Measurements from ENCODE around the gene CCL27. TPM values are rescaled to one million over a fixed set of nuclear protein-coding genes. Genes with fewer than 3 reads are reported as not detected.

The CCL27 gene
- total RNA-seq, 2 donors from 2014 or later, result not detected

GRCh38 chr9:34636791-34637355 is 25.6 kb downstream of the CCL27 start:
- 9 to 13% methylated on average over 8 to 23 of the region's 23 CpGs for WGBS, 2 donors
- no peaks in the 10 kb centered on the region for H3K27me3 ChIP-seq
- H3K4me1 ChIP-seq, result peaks cover 28% of the 10 kb centered on the region
- DNase-seq, result peak in 2 of 4 donors; percentile 52 to 57
- intact Hi-C loops (cut with DNase I), result no loop called here
- peak overlapping the region; percentile 32 to 48 for H3K4me3 ChIP-seq
- no peaks in the 10 kb centered on the region for H3K36me3 ChIP-seq (replicated peaks in 1 of 2; ENCODE audit: insufficient read depth in 1 of 2, low read depth in 2 of 2)
- peak overlapping the region; percentile 71 to 84 (median 79) for H3K27ac ChIP-seq
- TF ChIP-seq POLR2A (IDR thresholded peaks at IDR 0.05), result no peak
- no peak for TF ChIP-seq CTCF (IDR thresholded peaks at IDR 0.05)
- ATAC-seq, result no peak
- H3K9me3 ChIP-seq, result no peaks in the 10 kb centered on the region

- no peak overlapping the region for H3K4me3 ChIP-seq
- TF ChIP-seq CTCF (IDR thresholded peaks at IDR 0.05) (no peak), POLR2A (IDR thresholded peaks at IDR 0.05) (no peak)
- no peaks in the 10 kb centered on the region for H3K36me3 ChIP-seq (replicated peaks in 1 of 2; ENCODE audit: insufficient read depth in 1 of 2, low read depth in 2 of 2)
- no peak for DNase-seq
- H3K27ac ChIP-seq, result no peak overlapping the region
- 92 to 95% methylated on average over 14 of the region's 14 CpGs for WGBS, 2 donors
- no peaks in the 10 kb centered on the region for H3K27me3 ChIP-seq
- peaks cover 28% of the 10 kb centered on the region for H3K4me1 ChIP-seq
- no peak for ATAC-seq
- intact Hi-C loops (cut with DNase I), result no loop called here
- H3K9me3 ChIP-seq, result no peaks in the 10 kb centered on the region
Measured at GRCh38 chr9:34635556-34635955, 26.9 kb downstream of the CCL27 start.

GRCh38 chr9:34634551-34635248 is 27.8 kb downstream of the CCL27 start:
- no peak for ATAC-seq

GRCh38 chr9:34633851-34634550 is 28.5 kb downstream of the CCL27 start:
- TF ChIP-seq POLR2A (IDR thresholded peaks at IDR 0.05), result no peak
- peak; percentile 53 to 84 (median 78) for TF ChIP-seq CTCF (IDR thresholded peaks at IDR 0.05)
- intact Hi-C loops (cut with DNase I), result no loop called here
- ATAC-seq (peak; percentile 31), DNase-seq (peak; percentile 68 to 72 (median 70))
- Histone ChIP-seq H3K27ac (no peak overlapping the region), H3K4me3 (no peak overlapping the region), H3K4me1 (peaks cover 32% of the 10 kb centered on the region), H3K9me3 (no peaks in the 10 kb centered on the region), H3K36me3 (replicated peaks in 1 of 2; ENCODE audit: insufficient read depth in 1 of 2, low read depth in 2 of 2) (no peaks in the 10 kb centered on the region), H3K27me3 (no peaks in the 10 kb centered on the region)
- 5 to 20% methylated on average over 3 of the region's 3 CpGs for WGBS, 2 donors

More at GRCh38 chr9:34634551-34635248, 27.8 kb downstream of the CCL27 start:
- Histone ChIP-seq H3K27ac (no peak overlapping the region), H3K27me3 (no peaks in the 10 kb centered on the region), H3K4me1 (peaks cover 28% of the 10 kb centered on the region), H3K4me3 (no peak overlapping the region), H3K9me3 (no peaks in the 10 kb centered on the region), H3K36me3 (replicated peaks in 1 of 2; ENCODE audit: insufficient read depth in 1 of 2, low read depth in 2 of 2) (no peaks in the 10 kb centered on the region)
- WGBS, 2 donors, result 84 to 96% methylated on average over 3 of the region's 3 CpGs
- no peak for DNase-seq
- no peak for TF ChIP-seq POLR2A (IDR thresholded peaks at IDR 0.05)
- no peak for TF ChIP-seq CTCF (IDR thresholded peaks at IDR 0.05)
- intact Hi-C loops (cut with DNase I), result no loop called here
